Measurements from ENCODE around the gene MYOM1.

- TF ChIP-seq CTCF (IDR thresholded peaks at IDR 0.05) (no peak), POLR2A (IDR thresholded peaks at IDR 0.05) (no peak)
Measured at GRCh38 chr18:3183103-3183717, 36.6 kb downstream of the MYOM1 start.
